ENCODE measurements around the gene WAPL. TPM values are rescaled to one million over a fixed set of nuclear protein-coding genes. Genes with fewer than 3 reads are reported as not detected.

The WAPL gene
- total and polyA plus RNA-seq, 10 of the 15 experiments (the other 5 are each of a cell fraction or from before 2014, with no cell fraction given), result 15.7 to 45.8 (median 29.0) TPM

DNA sequence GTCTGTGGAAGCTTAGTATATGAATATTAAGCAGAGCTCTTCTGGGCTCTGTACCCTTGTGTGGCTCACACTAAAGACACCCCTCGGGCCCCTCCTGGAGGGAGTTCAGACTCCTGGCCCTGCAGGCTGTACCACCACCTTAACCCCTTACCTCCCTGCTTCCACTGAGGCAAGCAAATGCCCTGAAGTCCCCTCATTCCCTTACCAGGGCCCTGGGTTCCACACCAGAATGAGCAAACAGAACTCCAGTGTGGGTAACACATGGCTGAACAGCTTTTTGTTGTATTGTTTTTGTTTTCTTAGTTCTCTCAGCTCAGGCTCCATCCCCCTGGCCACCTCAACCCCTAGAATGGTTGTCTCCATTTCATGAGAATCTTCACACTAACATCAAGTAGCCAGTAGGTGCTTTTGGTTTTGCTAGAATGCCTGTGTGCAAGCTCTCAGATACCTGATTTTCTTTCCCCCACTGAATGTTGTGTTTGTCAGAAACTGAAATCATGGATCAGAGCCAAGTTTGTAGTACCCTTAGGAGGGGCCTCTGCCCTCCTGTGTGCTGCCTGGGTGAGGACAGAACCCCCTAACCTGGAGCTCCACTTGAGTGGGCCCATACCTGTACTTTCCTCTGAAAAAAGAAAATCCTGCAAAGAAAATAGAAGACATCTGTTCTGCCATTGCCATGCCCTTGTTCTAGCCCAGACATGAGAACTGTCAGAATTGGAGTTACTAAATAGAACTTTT is 2.8 kb upstream of the WAPL start:
- Histone ChIP-seq H3K9ac (ENCODE audit: control insufficient read depth, insufficient read depth, low read length) (no peak overlapping the region), H4K20me1 (ENCODE audit: control insufficient read depth, insufficient read depth) (no peaks in the 10 kb centered on the region), H2AFZ (ENCODE audit: control insufficient read depth, low read depth, low read length) (no peak overlapping the region), H3K79me2 (ENCODE audit: control insufficient read depth, insufficient read depth, low read length) (peaks cover 34% of the 10 kb centered on the region), H3K27me3 (replicated peaks in 1 of 2; ENCODE audit: control insufficient read depth in 2 of 2, insufficient read depth in 2 of 2, low read length in 1 of 2) (no peaks in the 10 kb centered on the region), H3K27ac (ENCODE audit: control insufficient read depth, insufficient read depth) (no peak overlapping the region), H3K9me3 (replicated peaks; ENCODE audit: control insufficient read depth, insufficient read depth, low read length) (no peaks in the 10 kb centered on the region), H3K4me1 (ENCODE audit: control insufficient read depth, insufficient read depth, low read length) (peaks cover 13% of the 10 kb centered on the region), H3K36me3 (ENCODE audit: control insufficient read depth in 2 of 2, insufficient read depth in 2 of 2, low read length in 1 of 2) (no peaks in the 10 kb centered on the region), H3K4me2 (ENCODE audit: control insufficient read depth, insufficient read depth) (peak overlapping the region; percentile 35; the same call in 1 of the 2 replicates), H3K4me3 (no peak overlapping the region)
- ChIA-PET CTCF (interaction anchor here (0.6 to 1.7 kb wide), 5 partner anchors 8 to 125 kb away, joined by 3 to 6 read pairs (median 3); no protein-coding TSS in a partner anchor), RAD21 (ENCODE audit: unreplicated experiment) (interaction anchor here (0.8 to 1.8 kb wide), 3 partner anchors 61 to 126 kb away, joined by 3 to 4 read pairs (median 4); no protein-coding TSS in a partner anchor), POLR2A (interaction anchor here (1.0 kb wide), 1 partner anchor 51 kb away, joined by 3 read pairs; no protein-coding TSS in a partner anchor), SMC1A (ENCODE audit: uncharacterized antibody, unreplicated experiment) (interaction anchor here (0.9 kb wide), 1 partner anchor 114 kb away, joined by 3 read pairs; no protein-coding TSS in a partner anchor)
- BruUV-seq (replicated peaks), result no TSS peak
- DNase-seq (ENCODE audit: low read depth, low spot score), result no peak
- intact Hi-C loops (cut with micrococcal nuclease; ENCODE audit: unreplicated experiment), result loop anchor here (5.0 kb wide), 3 partner anchors 58 to 132 kb away; no protein-coding TSS in a partner anchor
- FAIRE-seq, result no peak
- WGBS (ENCODE audit: insufficient coverage, insufficient replicate concordance, low lambda C conversion rate, missing lambda C conversion rate), result 94% methylated on average over 1 of the region's 1 CpG
- no peak for ATAC-seq
- in situ Hi-C loops (cut with MboI), result no loop called here
- TF ChIP-seq SMARCA5 (IDR thresholded peaks at IDR 0.05) (no peak), STAT3 (IDR thresholded peaks at IDR 0.05; ENCODE audit: low read depth, low read length) (no peak), RFX5 (IDR thresholded peaks at IDR 0.05; ENCODE audit: low read depth, low read length) (no peak), TCF12 (IDR thresholded peaks at IDR 0.05; ENCODE audit: low read depth, low read length) (no peak), ATF7 (IDR thresholded peaks at IDR 0.05; ENCODE audit: low read depth) (no peak), EED (IDR thresholded peaks at IDR 0.05; ENCODE audit: low read depth) (no peak), ESRRA (IDR thresholded peaks at IDR 0.05; ENCODE audit: low read length) (no peak), TBL1XR1 (IDR thresholded peaks at IDR 0.05; ENCODE audit: low read depth, low read length) (no peak), NR2C1 (IDR thresholded peaks at IDR 0.05) (no peak), SMAD5 (IDR thresholded peaks at IDR 0.05; ENCODE audit: low read depth) (no peak), RCOR1 (conservative IDR thresholded peaks at IDR 0.05; ENCODE audit: low read depth, low read length) (no peak)
- TF ChIP-seq, protein P1, sequence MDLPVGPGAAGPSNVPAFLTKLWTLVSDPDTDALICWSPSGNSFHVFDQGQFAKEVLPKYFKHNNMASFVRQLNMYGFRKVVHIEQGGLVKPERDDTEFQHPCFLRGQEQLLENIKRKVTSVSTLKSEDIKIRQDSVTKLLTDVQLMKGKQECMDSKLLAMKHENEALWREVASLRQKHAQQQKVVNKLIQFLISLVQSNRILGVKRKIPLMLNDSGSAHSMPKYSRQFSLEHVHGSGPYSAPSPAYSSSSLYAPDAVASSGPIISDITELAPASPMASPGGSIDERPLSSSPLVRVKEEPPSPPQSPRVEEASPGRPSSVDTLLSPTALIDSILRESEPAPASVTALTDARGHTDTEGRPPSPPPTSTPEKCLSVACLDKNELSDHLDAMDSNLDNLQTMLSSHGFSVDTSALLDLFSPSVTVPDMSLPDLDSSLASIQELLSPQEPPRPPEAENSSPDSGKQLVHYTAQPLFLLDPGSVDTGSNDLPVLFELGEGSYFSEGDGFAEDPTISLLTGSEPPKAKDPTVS (IDR thresholded peaks at IDR 0.05; ENCODE audit: low read depth, low read length), result no peak
- TF ChIP-seq, protein P2, sequence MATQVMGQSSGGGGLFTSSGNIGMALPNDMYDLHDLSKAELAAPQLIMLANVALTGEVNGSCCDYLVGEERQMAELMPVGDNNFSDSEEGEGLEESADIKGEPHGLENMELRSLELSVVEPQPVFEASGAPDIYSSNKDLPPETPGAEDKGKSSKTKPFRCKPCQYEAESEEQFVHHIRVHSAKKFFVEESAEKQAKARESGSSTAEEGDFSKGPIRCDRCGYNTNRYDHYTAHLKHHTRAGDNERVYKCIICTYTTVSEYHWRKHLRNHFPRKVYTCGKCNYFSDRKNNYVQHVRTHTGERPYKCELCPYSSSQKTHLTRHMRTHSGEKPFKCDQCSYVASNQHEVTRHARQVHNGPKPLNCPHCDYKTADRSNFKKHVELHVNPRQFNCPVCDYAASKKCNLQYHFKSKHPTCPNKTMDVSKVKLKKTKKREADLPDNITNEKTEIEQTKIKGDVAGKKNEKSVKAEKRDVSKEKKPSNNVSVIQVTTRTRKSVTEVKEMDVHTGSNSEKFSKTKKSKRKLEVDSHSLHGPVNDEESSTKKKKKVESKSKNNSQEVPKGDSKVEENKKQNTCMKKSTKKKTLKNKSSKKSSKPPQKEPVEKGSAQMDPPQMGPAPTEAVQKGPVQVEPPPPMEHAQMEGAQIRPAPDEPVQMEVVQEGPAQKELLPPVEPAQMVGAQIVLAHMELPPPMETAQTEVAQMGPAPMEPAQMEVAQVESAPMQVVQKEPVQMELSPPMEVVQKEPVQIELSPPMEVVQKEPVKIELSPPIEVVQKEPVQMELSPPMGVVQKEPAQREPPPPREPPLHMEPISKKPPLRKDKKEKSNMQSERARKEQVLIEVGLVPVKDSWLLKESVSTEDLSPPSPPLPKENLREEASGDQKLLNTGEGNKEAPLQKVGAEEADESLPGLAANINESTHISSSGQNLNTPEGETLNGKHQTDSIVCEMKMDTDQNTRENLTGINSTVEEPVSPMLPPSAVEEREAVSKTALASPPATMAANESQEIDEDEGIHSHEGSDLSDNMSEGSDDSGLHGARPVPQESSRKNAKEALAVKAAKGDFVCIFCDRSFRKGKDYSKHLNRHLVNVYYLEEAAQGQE (IDR thresholded peaks at IDR 0.05; ENCODE audit: low read depth, low read length), result no peak
- TF ChIP-seq, protein P3, sequence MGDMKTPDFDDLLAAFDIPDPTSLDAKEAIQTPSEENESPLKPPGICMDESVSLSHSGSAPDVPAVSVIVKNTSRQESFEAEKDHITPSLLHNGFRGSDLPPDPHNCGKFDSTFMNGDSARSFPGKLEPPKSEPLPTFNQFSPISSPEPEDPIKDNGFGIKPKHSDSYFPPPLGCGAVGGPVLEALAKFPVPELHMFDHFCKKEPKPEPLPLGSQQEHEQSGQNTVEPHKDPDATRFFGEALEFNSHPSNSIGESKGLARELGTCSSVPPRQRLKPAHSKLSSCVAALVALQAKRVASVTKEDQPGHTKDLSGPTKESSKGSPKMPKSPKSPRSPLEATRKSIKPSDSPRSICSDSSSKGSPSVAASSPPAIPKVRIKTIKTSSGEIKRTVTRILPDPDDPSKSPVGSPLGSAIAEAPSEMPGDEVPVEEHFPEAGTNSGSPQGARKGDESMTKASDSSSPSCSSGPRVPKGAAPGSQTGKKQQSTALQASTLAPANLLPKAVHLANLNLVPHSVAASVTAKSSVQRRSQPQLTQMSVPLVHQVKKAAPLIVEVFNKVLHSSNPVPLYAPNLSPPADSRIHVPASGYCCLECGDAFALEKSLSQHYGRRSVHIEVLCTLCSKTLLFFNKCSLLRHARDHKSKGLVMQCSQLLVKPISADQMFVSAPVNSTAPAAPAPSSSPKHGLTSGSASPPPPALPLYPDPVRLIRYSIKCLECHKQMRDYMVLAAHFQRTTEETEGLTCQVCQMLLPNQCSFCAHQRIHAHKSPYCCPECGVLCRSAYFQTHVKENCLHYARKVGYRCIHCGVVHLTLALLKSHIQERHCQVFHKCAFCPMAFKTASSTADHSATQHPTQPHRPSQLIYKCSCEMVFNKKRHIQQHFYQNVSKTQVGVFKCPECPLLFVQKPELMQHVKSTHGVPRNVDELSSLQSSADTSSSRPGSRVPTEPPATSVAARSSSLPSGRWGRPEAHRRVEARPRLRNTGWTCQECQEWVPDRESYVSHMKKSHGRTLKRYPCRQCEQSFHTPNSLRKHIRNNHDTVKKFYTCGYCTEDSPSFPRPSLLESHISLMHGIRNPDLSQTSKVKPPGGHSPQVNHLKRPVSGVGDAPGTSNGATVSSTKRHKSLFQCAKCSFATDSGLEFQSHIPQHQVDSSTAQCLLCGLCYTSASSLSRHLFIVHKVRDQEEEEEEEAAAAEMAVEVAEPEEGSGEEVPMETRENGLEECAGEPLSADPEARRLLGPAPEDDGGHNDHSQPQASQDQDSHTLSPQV (IDR thresholded peaks at IDR 0.05), result no peak
